HG03439 (cell line): ENCODE data around the gene ACAA1.

Experiments used
- ATAC-seq: cut with Tn5 transposase; IDR thresholded peaks from one replicate; pipeline ENCODE4 v1.9.1; 2021; ENCODE audit warnings: mild to moderate bottlenecking, moderate library complexity; ENCODE audit not compliant: unreplicated experiment

Gene ACAA1

DNA sequence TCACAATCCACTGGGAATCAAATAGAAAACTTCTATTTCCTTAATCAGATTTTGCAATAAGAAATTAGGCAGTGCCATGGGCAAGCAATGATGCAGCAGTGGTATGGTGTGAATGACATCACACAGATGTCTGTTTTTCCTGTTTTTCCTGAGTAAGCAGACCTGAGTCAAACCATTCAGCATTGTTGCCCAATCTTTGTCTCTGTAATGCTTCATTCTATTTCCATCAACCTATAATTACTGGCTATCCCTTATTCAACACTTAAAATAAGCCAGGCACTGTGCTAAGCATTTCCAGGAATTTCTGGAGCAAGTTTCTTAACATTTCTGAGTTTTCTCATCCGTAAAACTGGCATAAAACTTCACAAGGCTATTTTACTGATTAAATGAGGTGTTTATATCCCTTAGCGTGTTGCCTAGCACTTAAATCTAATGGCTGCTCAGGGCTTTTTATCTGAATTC, 17.1 kb upstream of the ACAA1 start:
- ATAC-seq = no peak

DNA sequence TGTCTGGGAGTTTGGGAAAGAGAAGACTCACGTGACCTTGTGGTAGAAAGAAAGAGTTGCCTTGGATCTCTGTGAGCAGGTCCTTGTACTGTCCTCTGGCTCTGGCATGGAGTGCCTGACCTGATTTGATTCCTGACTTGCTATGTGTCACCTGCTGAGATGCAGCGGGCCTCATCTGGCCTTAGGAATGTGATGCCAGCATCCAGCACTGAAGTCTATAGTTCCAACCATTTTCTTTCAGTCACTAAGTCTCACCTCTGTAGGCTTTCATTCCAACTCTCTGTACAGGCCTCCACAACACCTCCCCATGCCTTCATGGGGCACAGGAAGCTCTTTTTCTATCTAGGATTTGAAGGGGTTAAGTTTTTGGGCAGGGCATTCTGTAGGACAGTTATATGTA, 16.3 kb upstream of the ACAA1 start:
- no peak for ATAC-seq

DNA sequence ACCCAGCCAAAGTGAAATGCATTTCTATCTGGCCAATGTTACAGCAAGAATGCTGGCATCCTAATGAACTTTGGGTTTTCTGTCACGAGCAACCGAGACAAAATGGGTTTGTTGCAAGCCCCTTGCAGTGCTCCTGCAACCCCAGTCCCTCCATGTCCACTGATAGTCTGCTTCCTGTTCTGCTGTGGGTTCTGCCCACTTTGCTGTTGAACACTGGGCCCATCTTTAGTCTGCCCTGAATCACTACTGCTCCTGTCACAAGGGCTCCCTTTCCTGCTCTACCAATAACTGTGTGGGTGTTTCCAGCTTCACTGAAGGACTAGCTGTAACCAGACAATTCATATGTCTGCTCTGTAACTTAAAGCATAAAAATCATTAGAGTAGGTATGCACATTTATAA, 15.7 kb upstream of the ACAA1 start:
- no peak for ATAC-seq

DNA sequence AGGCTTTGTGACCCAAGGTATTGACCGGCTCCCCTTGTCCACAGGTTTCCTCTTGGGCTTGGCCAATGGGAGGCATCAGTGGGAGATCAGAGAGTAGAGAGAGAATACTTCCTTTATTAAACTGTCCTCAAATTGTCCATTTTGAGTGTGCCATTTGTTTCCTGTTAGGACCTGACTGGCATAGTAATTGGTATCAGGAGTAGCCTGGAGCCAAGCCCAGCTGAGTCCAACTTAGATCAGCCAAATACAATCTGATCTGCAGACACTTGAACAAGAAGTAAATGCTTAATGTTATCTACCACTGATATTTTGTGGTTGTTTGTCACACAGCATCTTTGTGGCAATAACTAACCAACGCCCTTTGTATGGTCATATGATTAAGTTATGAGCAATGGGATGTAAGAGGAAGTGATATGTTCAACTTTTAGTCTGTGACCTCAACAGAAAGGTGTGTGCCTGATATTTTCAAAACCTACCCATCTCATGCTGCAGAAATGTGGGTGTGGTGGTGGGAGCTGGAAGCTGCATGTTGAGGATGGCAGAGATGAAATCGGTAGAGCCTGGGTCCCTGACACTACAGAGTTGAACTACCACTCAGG, 14.8 kb upstream of the ACAA1 start:
- no peak for ATAC-seq

DNA sequence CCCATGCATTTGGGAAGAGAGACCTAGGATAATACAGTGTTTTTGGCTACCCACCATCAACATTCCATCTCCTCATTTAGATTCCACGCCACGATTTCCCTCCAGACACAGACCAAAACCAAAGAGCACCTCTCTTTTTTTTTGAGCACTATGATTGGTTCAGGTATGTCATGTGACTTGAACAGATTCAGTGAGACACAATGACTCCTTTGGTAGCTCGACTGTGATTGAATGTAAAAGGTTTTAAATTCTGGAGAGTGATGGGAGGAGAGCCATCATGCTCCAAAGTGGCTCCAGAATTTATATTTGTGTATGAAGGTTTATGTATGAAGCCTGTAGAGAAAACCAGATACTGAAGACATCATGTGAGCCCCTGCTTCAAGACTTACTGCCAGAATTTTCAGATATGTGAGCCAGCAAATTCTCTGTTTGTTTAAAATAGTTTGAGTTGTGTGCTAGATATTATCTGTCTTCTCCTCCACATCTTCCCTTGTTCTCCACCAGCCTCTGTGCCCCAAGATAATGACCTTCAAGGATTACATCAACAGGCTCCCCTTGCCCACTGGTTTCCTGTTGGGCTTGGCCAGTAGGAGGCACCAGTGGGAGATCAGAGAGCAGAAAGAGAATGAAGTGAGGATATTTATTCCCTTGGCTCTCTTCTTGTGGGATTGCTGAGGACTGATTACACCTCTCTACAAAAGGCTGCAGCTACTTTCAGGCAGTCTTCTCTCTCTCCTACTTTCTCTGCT, 14.0 kb upstream of the ACAA1 start:
- no peak for ATAC-seq

DNA sequence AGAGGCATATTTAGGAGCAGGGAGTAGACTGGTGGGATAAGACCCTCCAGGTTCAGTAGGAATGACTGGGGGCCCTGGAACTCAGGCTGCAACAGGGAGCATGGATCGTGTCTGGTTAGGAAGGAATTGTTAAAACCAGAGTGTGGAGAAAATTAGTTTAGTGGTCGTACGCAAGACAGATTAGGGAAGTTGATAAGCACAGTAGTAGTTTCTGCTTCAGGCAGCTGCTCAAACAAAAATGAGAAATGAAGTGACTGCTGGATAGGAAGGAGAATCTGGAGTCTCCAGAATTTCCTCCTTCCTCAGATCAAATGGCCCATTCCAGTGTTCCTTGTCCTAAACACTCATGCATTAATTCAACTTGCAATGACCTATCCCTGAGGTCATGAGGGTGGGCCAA, 12.8 kb upstream of the ACAA1 start:
- no peak for ATAC-seq

DNA sequence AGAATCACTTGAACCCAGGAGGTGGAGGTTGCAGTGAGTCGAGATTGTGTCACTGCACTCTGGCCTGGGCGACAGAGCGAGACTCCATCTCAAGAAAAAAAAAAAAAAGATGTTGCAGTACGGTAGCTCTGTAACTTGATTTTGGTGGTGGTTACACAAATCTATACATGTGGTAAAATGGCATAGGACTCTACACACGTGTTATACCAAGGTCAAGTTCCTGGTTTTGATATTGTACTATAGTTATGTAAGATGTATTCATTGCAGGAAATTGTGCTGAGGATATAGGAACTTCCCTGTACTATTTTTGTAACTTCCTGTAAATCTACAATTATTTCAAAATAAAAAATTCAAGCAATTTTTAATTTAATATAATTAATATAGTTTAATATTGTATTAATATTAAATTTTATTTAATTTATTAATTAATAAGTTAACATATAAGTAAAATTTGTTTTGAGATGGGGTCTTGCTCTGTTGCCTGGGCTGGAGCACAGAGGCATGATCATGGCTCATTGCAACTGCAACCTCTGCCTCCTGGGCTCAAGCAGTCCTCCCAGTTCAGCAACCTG, 11.5 kb upstream of the ACAA1 start:
- no peak for ATAC-seq

DNA sequence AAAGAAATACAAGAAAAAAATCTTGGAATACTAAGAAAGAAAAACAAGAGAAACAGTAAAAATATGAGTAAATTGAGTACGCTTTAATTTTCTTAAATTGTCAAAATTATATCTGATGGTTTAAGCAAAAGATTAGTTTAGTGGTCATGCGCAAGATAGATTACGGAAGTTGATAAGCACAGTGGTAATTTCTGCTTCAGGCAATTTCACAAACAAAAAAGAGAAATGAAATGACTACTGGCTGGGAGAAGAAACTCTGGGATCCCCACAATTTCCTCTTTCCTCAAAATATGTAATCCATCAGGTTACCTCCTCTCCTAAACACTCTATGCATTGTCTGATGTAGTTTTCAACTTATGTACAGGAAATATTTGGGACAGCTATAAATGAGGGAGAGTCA, 10.5 kb upstream of the ACAA1 start:
- no peak for ATAC-seq

DNA sequence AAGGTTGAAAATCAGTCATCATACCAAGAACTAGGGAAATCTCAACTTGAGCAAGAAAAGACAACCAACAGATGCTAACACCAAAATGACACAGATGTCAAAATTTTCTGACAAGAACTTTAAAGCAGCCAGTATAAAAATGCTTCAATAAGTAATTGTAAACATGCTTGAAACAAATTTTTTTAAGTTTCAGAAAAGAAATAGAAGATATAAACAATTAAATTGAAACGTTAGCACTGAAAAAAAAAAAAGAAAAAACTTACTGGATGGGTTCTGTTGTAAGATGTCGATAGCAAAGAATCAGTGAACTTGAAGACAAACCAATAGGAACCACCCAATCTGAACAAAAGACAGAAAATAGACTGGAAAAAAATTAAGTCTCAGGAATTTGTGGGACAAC, 9.6 kb upstream of the ACAA1 start:
- no peak for ATAC-seq

DNA sequence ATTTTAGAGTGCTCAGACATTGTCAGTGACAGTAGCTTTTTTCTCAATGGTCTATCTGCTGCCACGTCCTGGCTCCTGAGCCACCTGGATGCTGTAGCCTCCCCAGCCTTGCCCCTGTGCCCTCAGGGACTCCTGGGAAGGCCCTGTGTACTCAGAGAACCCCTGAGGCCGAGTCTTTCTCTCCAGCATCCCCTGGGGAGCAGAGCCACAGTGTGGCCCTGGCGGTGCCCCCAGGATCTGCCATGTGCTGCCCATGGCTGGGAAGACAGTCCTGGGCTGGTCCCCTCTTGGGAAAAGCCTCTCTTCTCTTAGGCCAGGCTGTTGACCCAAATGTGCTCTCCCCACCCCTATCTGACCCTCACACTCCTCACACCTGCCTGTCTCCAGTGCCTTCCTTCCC, 6.6 kb upstream of the ACAA1 start:
- no peak for ATAC-seq

DNA sequence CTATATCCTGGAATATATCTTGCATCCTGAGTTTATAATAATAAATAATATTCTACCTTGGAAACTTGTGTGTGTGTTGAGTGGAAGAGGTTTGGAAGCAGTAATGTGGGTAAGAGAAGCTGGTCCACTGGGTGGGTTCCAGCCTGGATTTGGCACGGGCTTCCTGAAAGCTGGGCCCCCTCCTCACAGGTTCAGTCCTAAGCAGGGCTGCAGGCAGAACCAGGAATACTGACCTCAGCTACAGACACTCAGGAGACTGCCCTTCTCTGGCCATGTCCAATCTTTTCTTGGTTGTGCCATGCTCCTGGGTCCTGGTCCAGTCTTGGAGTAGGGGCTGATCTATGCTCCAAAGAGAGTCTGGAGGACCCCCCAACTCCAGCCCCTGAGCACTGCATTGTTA, 6.0 kb upstream of the ACAA1 start:
- ATAC-seq = no peak

DNA sequence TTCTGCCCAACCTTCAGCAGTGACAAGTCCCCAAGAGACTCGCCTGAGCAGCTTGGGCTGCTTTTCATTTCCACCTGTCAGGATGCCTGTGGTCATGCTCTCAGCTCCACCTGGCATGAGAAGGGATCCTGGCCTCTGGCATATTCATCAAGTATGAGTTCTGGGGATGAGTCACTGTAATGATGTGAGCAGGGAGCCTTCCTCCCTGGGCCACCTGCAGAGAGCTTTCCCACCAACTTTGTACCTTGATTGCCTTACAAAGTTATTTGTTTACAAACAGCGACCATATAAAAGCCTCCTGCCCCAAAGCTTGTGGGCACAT, 5.0 kb upstream of the ACAA1 start:
- no peak for ATAC-seq

DNA sequence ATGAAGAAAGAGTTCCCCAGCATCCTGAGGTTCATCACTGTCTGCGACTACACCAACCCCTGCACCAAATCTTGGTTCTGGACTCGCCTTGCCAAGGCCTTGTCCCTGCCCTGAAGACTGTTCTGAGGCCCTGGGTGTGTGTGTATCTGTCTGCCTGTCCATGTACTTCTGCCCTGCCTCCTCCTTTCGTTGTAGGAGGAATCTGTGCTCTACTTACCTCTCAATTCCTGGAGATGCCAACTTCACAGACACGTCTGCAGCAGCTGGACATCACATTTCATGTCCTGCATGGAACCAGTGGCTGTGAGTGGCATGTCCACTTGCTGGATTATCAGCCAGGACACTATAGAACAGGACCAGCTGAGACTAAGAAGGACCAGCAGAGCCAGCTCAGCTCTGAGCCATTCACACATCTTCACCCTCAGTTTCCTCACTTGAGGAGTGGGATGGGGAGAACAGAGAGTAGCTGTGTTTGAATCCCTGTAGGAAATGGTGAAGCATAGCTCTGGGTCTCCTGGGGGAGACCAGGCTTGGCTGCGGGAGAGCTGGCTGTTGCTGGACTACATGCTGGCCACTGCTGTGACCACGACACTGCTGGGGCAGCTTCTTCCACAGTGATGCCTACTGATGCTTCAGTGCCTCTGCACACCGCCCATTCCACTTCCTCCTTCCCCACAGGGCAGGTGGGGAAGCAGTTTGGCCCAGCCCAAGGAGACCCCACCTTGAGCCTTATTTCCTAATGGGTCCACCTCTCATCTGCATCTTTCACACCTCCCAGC, 4.4 kb upstream of the ACAA1 start:
- ATAC-seq = no peak

DNA sequence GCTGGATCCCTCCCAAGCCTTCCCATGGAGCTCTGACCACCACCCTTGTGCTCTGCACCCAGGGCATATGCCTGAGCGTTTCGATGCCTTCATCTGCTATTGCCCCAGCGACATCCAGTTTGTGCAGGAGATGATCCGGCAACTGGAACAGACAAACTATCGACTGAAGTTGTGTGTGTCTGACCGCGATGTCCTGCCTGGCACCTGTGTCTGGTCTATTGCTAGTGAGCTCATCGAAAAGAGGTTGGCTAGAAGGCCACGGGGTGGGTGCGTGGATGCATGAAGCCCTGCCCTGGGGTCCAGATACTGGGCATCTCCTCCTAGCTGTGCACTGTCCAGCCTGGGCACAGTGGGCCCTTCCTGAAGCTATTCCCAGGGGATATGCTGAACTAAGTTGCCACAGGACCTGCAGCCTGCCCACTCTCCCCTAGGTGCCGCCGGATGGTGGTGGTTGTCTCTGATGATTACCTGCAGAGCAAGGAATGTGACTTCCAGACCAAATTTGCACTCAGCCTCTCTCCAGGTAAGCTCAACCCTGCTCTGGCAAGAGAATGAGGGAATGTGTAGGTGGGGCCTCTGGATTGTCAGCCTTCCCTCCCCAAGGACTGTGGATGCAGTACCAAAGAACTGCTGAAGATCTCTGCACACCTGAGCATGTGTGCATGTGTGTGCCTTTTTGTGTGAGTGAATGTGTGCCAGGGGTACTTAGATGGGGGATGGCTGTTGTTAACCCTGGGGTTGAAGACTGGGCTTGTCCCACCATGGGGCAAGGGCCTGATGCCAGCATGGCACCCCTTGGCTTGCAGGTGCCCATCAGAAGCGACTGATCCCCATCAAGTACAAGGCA, 3.6 kb upstream of the ACAA1 start:
- ATAC-seq = no peak

DNA sequence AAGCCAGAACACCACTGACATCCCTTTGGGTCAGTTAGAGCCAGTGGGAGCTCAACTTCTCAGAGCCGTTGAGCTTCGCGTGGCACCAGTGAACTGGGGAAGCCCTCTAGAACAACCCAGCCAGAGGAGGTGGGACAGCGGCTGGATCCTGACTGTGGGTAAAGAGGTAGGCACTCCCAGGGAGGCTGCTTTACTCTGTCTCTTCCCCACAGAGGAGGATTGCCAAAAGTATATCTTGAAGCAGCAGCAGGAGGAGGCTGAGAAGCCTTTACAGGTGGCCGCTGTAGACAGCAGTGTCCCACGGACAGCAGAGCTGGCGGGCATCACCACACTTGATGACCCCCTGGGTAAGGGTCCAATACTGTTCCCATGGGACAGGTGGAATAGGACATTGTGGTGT, 2.7 kb upstream of the ACAA1 start:
- no peak for ATAC-seq

DNA sequence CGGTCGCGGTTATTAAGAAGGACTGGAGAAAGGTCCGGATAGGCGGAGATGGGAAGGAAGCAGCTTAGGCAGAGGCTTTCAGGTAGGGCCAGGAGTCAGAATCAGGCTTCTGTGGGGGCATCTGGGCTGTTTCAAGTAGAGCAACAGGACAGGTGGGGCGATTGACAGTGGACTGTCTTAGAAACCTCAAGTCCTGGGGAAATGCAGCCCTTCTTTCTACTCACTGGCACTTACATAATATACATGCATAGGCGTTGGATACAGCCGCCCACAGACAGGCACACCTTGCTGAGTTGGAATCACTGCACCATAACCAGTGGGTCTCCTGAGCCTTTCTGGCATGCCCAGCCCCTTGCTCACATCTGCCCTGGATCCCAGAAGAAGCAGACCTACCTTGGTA, 2.3 kb upstream of the ACAA1 start:
- ATAC-seq = no peak

DNA sequence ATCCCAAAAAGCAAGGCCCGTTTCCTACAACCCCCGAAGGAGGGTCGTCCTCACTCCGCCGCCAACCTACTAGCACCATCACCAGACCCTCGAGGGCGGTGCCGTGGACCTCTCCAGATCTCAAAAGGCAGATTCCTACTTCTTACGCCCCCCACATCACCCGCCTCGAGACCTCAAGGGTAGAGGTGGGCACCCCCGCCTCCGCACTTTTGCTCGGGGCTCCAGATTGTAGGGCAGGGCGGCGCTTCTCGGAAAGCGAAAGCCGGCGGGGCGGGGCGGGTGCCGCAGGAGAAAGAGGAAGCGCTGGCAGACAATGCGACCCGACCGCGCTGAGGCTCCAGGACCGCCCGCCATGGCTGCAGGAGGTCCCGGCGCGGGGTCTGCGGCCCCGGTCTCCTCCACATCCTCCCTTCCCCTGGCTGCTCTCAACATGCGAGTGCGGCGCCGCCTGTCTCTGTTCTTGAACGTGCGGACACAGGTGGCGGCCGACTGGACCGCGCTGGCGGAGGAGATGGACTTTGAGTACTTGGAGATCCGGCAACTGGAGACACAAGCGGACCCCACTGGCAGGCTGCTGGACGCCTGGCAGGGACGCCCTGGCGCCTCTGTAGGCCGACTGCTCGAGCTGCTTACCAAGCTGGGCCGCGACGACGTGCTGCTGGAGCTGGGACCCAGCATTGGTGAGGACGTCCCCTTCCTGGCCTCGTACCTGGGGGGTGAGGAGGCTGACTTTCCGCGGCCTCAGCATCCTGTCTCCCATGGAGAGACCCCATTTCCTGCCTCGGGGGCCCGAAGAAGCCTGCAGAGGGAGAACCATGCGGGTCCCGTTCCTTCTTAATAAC, 1.6 kb upstream of the ACAA1 start, which contains the start of gene MYD88:
TSS of gene MYD88 (plus strand) at position 313 of the 842 bp plus-strand sequence. CDS start at position 353, 40 bp downstream.
- peak; percentile 45 for ATAC-seq

DNA sequence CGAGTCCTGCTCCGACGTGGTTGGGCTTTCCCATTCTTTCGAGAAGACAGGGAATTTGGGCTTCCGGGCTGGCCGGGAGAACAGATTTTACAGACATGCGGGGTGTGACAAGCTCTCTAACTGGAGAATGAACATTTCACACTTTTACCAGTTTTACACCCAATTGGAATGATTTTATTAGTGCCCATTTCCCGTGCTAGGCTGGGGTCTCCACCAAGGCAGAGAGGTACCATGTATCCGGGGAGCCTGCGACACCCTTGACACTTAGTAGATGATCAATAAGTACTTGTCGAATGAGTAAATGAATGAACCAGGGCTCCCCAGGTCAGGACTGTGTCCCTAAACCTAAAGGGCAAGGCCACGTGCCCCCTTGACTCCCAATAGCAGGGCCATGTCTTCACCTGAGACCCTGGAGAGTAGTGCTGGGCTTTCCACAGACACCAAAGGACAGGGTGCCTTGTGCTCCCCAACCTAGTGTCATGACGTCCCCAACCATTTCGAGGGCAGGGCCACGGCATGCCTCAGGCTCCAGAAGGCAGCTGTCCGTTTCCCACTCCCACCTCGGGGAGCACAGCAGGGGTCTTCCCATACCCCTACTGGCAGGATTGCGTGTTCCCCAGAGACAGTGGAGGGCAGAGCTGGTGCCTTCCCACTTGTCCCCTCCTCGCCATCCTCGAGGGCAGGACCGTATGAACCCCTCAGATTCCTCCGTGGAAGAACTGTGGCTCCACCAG, 855 bp upstream of the ACAA1 start:
- ATAC-seq = no peak

DNA sequence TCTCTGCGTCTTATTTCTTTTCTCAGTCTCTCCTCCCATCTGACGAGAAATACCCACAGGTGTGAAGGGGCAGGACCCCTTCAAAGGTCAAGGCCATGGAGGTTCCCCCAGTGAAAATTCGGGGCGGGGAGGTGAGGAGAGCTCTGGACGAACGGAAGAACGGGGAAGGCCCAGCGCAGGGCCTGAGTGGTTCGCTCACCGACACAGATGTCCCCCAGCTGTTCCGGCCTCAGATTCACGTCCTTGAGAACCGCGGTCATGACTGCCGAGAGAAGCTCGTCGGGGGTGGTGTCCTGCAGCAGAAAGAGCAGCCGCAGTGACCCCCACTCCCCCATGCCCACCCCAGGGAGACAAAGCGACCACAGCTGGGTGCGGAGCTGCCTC, 542 bp downstream of the ACAA1 start:
- no peak for ATAC-seq
